SU-DHL-6 (cell line): Measurements from ENCODE around the gene DIS3L2.

Source experiments
- CTCF ChIP-seq: fragments of 200-600 bp; sonication (generic); IDR thresholded peaks from one replicate; pipeline ENCODE4 v1.5.1; 2017; ENCODE audit warnings: antibody characterized with exemption, mild to moderate bottlenecking, low read length, moderate library complexity; ENCODE audit not compliant: insufficient read depth, poor library complexity, severe bottlenecking
- EZH2phosphoT487 ChIP-seq: fragments of 200-600 bp; sonication (generic), shearing (Covaris generic); conservative IDR thresholded peaks from 2 replicates; pipeline ENCODE4 v1.6.1; 2018; ENCODE audit warnings: mild to moderate bottlenecking, antibody characterized with exemption, low read length, moderate library complexity, mixed read lengths

GRCh38 chr2:232325324-232326273 is 364.1 kb downstream of the DIS3L2 start:
- TF ChIP-seq CTCF (no peak), EZH2phosphoT487 (no peak)
